Amygdala (tissue), 56 donors: ENCODE measurements around the gene CBR3.
"Not testable (repeated sequence)": the region's sequence is repeated elsewhere in the genome, so short reads cannot be mapped to it uniquely, and the experiment has no call there.

Experiments used
- DNase-seq, 56 donors: peaks; one replicate each; lab custom pipeline; 2025; lab: John Stamatoyannopoulos, UW

Gene CBR3

DNA sequence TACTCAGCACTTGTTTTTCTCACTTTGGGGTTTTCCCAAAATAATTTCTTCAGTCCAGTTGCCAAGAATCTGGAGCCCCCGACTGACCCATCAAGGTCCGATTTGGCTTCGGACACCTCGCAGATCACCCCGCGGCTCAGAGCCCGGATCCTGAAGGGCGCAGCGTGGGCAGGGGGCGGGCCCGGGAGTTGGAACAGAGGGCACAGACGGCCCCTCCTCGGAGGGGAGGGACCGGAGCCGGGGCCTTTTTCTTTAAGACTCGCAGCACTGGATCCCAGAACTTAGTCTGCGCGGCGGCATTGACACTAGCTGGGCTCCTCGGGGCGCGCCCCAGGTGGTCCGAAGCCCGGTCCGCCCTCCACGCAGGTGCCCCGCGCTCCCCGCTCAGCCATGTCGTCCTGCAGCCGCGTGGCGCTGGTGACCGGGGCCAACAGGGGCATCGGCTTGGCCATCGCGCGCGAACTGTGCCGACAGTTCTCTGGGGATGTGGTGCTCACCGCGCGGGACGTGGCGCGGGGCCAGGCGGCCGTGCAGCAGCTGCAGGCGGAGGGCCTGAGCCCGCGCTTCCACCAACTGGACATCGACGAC lies at the start of gene CBR3:
Gene CBR3, plus strand, starts transcription at position 277 of the 588 bp plus-strand sequence. Its CDS starts 114 bp downstream, at position 391.
- peak in 28 of 56 donors; percentile 21 to 81 (median 46) for DNase-seq

DNA sequence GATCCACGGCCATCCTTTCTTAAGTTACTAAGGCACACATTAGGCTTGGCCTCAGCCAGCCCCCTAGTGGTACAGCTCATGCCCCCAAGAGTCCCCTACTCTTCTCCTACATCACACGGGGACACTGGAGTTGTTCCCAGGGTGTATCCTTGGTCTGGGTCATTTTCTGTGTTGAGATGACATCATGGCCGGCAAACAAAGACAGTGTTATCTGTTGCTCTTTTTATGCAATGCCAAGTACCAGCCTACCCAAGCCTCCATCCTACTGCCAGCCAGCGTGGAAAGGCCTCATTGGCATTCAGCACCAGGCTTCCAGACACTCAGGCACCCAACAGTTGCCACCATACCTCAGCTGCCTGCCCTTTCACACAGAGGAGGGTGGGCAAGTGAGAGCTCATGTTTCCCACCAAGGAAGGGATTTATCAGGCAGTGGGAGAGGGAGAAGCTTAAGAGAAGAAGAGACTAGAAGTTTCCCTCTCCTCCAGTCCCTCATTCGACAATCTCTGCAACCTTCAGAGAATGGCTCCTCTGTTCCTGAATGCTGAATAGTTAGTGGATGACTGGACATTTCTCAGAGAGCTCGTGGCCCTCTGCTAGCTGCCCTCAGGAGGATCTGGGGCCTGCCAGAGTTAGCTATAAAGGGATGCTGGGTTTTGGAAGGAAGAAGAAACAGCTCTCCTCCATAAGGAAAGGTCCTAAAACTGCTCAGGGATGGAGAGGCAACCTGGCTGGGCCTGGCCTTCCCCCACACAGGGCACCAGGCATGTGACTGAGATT lies 47.3 kb upstream of the CBR3 start:
- peak in 55 of 56 donors; percentile 22 to 95 (median 83) for DNase-seq

DNA sequence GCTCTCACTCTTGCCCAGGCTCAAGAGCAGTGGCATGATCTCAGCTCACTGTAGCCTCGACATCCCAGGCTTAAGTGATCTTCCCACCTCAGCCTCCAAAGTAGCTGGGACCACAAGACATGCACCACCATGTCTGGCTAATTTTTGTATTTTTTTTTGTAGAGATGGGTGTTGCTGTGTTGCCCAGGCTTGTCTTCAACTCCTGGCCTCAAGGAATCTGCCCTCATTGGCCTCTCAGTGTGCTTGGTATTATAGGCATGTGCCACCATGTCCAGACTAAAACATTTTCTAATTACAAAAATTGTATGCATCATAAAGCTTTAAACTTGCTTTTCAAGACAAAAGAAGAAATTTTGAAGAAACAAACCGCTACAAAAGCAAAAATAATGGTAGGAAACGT lies 44.9 kb upstream of the CBR3 start:
- DNase-seq, result no peak

DNA sequence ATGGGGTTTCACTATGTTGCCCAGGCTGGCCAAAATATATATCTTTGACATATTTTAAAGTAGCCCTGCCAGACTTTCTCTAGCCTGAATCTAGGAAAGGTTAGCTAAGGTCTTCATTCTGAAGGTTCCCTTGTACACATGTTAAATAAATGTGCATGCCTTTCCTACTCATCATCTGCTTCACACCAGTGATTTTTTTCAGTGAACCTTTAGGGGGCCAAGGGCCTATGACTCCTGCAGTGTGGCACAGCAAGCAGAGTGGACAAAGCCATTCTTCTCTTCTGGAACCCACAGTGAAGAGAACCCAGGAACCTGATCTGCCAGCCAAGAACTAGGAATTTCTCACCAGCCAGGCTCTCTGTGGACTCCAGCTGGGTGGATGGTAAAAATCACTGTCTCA lies 42.2 kb upstream of the CBR3 start:
- no peak for DNase-seq

DNA sequence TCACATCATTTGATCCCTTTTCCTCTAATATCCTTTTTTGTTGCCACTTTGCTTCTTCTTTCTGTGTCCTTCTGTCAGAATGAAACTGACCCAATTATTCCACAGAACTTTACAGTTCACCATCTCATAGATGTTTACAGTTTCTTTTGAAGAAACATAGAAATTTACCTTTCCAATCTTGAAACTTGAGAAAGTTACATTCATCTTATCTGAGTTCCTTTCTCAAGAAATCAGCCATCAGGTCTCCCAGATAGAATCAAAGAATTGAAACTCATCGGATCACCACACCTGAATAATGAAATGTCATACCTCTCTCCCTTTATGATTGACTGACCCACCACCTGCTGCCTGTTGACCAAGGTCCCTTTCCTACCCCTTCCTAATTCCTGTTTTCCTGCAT lies 41.4 kb upstream of the CBR3 start:
- no peak for DNase-seq

DNA sequence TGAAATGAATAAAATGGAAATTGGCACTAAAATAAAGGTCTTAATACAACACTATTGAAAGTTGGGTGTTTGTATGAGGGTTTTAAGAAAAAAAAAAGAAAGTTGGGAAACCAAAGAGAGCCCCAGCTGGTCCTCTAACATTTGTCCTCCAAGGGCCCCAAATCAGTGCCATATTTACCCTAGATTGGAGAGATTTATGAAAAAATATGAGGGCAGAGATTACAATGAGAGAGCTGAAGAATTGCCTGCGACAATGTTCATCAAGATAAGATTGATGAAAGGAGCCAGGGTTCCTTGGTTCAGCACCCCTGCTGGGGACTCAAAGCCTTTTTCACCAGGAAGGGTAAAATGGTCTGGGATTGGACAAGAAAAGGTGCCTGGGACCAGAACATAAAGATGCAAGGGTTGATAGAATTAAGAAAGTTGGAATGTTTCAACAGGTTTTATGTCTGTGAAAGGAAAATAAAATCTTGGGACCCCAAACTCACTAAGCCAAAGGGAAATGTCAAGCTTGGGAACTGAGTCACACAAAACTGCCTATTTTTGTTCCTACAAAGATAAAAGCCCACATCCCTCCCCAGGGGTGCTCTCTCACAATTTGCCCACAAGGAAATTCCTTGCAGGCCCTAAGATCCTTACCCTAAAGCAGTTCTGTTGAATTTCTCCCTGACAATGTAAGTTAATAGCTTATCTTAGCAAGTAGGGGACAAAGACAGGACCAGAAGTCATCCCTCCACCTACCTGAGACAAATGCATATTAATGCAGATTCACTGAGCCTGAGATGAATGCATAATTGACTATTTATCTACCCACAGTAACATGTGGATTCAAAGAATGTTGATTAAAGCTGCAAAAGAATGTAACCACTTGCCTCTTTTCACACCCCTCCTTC lies 38.2 kb upstream of the CBR3 start:
- no peak for DNase-seq

DNA sequence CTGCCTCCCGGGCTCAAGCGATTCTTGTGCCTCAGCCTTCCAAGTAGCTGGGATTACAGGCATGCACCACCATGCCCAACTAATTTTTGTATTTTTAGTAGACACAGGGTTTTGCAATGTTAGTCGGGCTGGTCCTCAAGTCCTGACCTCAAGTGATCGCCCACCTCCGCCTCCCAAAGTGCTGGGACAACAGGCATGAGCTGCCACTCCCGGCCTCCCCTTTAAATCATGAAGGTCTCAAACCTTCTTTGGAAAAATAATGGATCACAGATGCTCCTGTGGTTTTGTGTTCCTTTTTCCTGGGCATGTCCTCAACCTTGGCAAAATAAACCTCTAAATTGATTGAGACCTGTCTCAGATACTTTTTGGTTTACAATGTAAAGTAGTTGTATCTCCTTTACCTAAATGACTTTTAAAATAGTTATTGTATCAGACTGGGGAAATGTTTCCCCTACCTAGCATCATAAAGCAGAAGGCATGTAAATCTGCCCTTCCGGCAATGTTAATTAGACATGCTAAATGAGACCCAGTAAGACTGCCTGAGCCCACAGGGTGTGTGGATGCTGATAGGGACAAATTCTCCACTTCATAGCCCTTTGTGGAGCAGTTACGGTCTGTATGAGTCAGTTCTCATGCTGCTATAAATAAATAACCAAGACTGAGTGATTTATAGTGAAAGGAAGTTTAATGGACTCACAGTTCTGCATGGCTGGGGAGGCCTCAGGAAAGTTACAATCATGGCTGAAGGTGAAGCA lies 37.3 kb upstream of the CBR3 start:
- no peak for DNase-seq

DNA sequence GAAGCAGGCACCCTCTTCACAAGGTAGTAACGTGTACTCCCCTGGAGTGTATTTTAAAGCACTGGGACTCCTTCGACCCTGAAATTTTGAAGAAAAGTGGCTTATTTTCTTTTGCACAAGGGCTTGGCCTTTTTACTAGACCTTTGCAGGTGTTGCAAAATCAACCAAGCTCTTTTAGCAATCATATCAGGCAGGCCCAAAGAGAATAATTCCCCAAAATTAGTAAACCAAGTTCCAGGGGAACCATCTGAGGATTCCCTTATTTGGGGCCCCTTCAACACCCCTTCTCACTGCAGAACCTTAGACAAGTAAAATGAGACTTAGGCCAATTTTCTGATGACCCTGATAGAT lies 36.7 kb upstream of the CBR3 start:
- DNase-seq, result no peak

DNA sequence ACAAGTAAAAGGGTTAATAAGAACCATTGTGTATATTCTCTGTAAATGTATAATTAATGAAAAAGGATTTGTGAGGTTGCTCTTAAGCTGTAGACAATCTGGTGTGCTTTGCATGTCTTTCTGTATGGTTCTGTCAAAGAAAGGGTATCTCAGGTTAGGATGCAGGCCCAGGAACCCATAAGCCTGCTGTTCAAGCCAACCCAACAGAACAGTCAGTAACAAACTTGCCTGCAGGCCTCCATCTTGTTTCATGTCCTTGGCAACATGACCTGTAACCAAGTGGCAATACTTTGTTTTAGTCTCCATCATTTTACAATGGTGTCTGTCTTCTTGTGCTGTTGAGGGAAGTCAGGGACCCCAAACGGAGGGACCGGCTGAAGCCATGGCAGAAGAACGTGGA lies 35.9 kb upstream of the CBR3 start:
- no peak for DNase-seq

DNA sequence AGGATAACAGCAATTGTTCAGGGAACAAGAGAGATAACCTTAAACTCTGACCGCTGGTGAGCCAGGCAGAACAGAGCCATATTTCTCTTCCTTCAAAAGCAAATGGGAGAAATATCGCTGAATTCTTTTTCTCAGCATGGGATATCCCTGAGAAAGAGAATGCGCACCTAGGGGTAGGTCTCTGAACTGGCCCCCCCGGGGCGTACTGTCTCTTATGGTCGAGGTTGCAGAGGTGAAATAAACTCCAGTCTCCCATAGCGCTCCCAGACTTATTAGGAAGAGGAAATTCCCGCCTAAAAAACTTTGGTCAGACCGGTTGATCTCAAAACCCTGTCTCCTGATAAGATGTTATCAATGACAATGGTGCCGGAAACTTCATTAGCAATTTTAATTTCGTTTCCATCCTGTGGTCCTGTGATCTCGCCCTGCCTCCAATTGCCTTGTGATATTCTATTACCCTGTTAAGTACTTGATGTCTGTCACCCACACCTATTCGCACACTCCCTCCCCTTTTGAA lies 35.1 kb upstream of the CBR3 start:
- not testable (repeated sequence) for DNase-seq

DNA sequence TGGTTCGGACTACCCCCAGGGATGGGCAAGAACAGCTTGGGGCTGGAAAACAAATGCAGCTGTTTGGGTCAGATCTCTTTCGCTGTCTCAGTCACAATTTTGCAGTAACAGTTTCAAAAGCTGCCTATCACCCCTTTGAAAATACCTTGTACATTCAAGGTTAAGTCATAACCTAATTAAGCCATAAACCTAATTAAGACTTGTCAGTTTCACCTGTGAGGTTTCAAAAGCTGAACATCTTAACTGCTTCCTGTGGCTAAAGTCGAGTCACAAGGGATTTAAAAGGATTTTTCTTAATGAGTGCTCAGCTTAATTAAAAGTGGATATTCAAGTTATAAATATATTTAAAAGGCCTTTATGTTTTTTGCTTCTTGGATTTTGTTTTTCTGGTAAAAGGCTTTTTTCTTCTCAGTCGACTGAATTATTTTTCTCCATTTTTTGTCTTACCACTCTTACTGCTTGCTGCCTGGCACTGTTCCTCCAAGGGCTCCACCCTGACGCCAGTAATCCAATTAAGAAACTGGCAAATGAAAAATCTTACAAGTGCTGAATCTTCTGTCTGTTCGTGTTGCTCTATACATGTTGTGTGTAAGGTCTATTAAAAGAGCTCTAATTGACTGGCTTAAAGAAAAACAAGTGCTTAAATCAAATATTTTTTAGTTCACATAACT lies 33.8 kb upstream of the CBR3 start:
- no peak for DNase-seq

DNA sequence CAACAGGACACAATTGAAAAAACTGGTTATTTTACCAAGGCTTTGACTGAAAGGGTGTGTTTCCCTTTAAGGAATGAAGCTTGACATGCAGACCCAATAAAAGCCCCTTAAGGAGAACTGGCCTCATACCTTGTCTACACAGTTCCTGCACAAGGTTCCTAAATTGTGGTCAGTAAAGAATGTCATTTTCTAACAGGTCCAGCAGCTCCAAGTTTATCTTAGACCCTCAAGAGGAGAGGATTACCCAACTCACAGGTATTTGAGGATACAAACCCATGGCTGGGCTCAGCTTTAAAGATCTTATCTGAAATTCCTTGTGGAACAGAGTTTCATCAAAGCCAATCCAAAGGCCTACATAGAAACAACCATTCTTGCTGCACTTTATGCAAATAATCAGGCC lies 31.4 kb upstream of the CBR3 start:
- DNase-seq, result no peak

DNA sequence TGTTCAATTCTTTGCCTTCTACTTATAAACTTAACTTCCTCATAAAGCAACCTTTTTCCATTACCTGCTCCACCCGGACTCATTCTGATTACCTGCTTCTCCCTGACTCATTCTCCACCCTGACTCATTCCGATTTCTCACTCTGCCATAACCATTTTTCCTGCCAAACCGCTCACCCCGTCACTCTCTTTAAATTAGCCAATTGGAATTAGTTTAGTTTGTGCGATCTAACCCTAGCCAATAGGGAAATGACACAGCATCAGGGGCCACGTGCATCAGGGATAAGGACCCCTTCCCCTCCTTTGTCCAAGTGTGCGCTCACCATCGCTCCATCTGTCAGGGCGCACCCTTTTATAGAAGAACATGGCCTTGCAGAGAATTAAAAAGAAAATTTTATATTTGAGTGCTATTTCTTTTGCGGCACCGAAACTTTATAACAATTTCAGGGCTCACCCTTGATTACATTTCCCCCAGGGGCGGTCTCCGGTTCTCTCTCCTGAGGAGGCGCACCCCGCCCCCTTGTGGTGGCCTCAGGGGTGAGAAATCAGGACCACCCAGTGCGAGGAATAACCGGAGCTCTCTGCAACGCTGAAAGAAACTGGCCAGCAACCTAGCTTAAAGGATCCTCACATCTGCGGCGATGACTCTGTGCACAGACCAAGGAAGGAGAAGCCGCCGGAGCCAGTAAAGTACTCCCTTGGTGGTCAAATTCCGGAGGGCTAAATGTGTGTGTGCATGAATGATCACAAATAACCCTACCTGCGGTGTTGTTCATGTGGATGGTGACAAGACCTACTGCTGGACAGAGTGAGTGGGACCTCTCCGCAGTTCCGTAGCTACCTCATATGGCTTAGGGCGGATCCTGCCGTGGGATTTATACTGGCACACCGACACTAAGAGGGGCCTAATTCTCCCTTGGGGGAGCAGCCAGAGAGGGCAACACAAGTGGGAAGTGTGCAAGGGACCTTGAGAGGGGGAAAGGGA lies 30.3 kb upstream of the CBR3 start:
- DNase-seq, result peak in 54 of 56 donors; percentile 13 to 84 (median 63)

DNA sequence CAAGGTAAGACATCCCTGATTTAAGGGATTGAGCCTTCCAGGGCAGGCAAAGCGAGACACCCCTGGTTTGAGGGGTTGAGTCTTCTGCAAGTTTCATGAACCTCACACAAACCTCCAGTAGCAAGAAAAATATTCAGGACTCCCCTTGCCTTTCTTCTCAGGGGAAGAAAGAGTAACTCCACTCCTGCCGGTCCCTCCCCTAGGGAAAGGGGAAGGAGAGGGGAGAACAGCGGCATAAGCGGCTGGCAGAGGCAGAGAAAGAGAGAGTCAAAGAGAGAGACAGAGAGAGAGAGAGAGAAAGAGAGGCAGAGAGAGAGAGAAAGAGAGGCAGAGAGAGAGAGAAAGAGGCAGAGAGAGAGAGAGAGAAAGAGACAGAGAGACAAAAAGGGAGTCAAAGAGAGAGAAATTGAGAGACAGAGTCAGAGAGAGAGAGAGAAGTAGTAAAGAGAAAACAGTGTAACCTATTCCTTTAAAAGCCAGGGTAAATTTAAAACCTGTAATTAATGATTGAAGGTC lies 29.5 kb upstream of the CBR3 start:
- DNase-seq, result peak in 1 of 56 donors; percentile 62

DNA sequence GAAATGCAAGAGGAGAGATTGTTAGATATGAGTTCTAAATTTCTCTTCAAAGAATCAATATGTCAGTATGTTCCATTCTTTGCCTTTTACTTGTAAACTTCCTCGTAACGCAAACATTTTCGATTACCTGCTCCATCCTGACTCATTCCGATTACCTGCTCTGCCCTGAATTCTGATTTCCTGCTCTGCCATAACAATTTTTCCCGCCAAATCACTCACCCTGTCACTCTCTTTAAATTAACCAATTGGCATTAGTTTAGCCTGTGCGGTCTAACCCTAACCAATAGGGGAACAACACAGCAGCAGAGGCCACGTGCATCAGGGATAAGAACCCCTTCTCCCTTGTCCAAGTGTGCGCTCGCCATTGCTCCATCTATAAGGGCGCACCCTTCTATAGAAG lies 25.0 kb upstream of the CBR3 start:
- DNase-seq, result no peak

DNA sequence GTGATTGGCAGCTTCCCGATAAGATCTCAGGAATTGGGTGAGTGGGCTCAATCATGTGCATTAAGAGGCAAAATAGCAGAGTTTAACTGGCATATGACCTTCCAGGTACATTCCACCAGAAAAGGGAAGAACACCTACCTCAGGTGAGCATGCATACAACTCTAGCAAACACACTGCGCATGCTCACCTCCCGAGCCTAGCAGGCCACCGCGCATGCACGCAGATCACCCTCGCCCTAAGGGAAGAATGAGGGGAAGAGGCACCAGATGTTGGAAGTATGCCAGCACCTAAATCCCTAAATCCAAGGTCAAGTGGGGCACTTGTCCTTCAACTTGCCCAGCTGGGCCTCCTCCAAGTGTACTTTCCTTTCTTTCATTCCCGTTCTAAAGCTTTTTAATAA lies 23.6 kb upstream of the CBR3 start:
- DNase-seq, result no peak

DNA sequence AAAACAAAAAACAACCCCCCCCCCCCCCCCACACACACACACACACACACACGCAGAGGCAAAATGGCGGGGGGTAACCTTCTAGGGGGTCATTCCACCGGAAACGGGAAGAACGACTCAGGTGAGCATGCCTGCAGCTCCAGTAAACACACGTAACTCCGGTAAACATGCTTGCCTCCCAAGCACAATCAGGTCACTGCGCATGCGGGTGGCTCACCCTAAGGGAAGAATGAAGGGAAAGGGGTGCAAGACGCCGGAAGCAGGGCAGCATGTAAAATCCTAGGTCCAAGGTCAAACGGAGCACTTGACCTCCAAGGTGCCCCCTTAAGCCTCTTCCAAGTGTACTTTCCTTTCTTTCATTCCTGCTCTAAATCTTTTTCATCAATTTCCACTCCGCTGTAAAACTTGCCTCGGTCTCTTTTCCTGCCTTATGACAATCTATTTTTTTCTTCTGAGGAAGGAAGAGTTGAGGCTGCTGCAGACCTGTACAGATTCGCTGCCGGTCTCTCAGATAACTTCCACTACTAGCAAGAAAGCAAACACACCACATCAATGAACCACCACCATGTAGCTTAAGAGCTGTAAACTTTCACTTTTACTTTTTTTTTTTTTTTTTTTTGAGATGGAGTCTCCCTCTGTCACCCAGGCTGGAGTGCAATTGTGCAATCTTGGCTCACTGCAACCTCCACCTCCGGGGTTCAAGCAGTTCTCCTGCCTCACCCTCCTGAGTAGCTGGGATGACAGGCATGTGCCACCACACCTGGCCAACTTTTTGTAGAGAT lies 21.0 kb upstream of the CBR3 start:
- no peak for DNase-seq
